ENCODE results near the gene ZNF296. TPM values are rescaled to one million over a fixed set of nuclear protein-coding genes. Genes with fewer than 3 reads are reported as not detected.
A peak's percentile ranks its signal among the peaks of the same experiment; 100 is the strongest.

Gene ZNF296
- total and polyA plus RNA-seq, 2 of the 13 experiments (the other 11 are each of a cell fraction or from before 2014, with no cell fraction given): 0.26 to 0.62 TPM

- TF ChIP-seq MXI1 (IDR thresholded peaks at IDR 0.05; ENCODE audit: borderline replicate concordance, low read depth, low read length) (peak; percentile 13; the same call in 2 of the 3 replicates), ZNF354B (CRISPR knock-in tag; IDR thresholded peaks at IDR 0.05) (no peak), PRDM4 (CRISPR knock-in tag; IDR thresholded peaks at IDR 0.05; ENCODE audit: borderline replicate concordance) (no peak), ZNF788 (CRISPR knock-in tag; IDR thresholded peaks at IDR 0.05; ENCODE audit: borderline replicate concordance) (no peak; the same call in 1 of the 2 replicates), ZNF318 (CRISPR knock-in tag; IDR thresholded peaks at IDR 0.05) (no peak), NBN (conservative IDR thresholded peaks at IDR 0.05) (no peak), FOSL2 (CRISPR knock-in tag; IDR thresholded peaks at IDR 0.05) (peak; percentile 48; the same call in 1 of the 2 replicates), EP300 (IDR thresholded peaks at IDR 0.05; ENCODE audit: low read depth in 2 of 2, low read length in 2 of 2) (peak in 1 of 2 experiments; percentile 68; a peak in 2 of 4 replicates), EP300 (CRISPR knock-in tag; IDR thresholded peaks at IDR 0.05; ENCODE audit: borderline replicate concordance) (no peak), TAF1 (CRISPR knock-in tag; IDR thresholded peaks at IDR 0.05) (peak; percentile 55; the same call in 1 of the 2 replicates), RFXANK (CRISPR knock-in tag; IDR thresholded peaks at IDR 0.05) (0 out of 2 replicates have a peak, but pooled peaks have one; percentile 42), ARNTL (CRISPR knock-in tag; IDR thresholded peaks at IDR 0.05) (no peak), SSRP1 (CRISPR knock-in tag; IDR thresholded peaks at IDR 0.05) (no peak)
- TF ChIP-seq, protein P1, sequence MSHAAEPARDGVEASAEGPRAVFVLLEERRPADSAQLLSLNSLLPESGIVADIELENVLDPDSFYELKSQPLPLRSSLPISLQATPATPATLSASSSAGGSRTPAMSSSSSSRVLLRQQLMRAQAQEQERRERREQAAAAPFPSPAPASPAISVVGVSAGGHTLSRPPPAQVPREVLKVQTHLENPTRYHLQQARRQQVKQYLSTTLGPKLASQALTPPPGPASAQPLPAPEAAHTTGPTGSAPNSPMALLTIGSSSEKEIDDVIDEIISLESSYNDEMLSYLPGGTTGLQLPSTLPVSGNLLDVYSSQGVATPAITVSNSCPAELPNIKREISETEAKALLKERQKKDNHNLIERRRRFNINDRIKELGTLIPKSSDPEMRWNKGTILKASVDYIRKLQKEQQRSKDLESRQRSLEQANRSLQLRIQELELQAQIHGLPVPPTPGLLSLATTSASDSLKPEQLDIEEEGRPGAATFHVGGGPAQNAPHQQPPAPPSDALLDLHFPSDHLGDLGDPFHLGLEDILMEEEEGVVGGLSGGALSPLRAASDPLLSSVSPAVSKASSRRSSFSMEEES (CRISPR knock-in tag; IDR thresholded peaks at IDR 0.05): peak; percentile 63; the same call in 1 of the 2 replicates
- TF ChIP-seq, protein P2, sequence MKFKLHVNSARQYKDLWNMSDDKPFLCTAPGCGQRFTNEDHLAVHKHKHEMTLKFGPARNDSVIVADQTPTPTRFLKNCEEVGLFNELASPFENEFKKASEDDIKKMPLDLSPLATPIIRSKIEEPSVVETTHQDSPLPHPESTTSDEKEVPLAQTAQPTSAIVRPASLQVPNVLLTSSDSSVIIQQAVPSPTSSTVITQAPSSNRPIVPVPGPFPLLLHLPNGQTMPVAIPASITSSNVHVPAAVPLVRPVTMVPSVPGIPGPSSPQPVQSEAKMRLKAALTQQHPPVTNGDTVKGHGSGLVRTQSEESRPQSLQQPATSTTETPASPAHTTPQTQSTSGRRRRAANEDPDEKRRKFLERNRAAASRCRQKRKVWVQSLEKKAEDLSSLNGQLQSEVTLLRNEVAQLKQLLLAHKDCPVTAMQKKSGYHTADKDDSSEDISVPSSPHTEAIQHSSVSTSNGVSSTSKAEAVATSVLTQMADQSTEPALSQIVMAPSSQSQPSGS (CRISPR knock-in tag; IDR thresholded peaks at IDR 0.05): no peak
These were observed 16.7 kb upstream of the ZNF296 start, which contains the start of gene PPP1R37 (continued) for GRCh38 chr19:45092747-45093678.
